Measurements from ENCODE around the gene ANAPC16. TPM values are rescaled to one million over a fixed set of nuclear protein-coding genes. Genes with fewer than 3 reads are reported as not detected.

Gene ANAPC16
- total and polyA plus RNA-seq, 2 donors (not counting 1 experiment from before 2014, with no cell fraction given), result 104 to 132 TPM

GRCh38 chr10:72265508-72265907, 49.7 kb downstream of the ANAPC16 start:
- TF ChIP-seq CTCF (IDR thresholded peaks at IDR 0.05) (no peak), EZH2 (IDR thresholded peaks at IDR 0.05; ENCODE audit: borderline replicate concordance, insufficient read depth, low read depth, low read length, poor library complexity, severe bottlenecking) (no peak)
- Mint-ChIP-seq H3K9me3 (ENCODE audit: insufficient read depth) (no peaks in the 10 kb centered on the region), H3K4me1 (peaks cover 26% of the 10 kb centered on the region), H3K27ac (peak overlapping the region; percentile 46), H3K4me3 (no peak overlapping the region), H3K27me3 (no peaks in the 10 kb centered on the region)
- no peak for DNase-seq
- no peaks in the 10 kb centered on the region for H3K36me3 ChIP-seq (replicated peaks in 1 of 2; ENCODE audit: control extremely low read depth in 1 of 2, control insufficient read depth in 1 of 2, extremely low read depth in 1 of 2, insufficient read depth in 2 of 2, low read length in 1 of 2)
- H3K79me2 ChIP-seq (ENCODE audit: control insufficient read depth, insufficient read depth, low read length), result no peaks in the 10 kb centered on the region
- no peaks in the 10 kb centered on the region for H3K27me3 ChIP-seq (replicated peaks in 1 of 4; ENCODE audit: control extremely low read depth in 1 of 4, control insufficient read depth in 3 of 4, insufficient read depth in 4 of 4, low read length in 3 of 4)
- H4K20me1 ChIP-seq (ENCODE audit: control insufficient read depth, insufficient read depth, low read length, poor library complexity, severe bottlenecking), result no peaks in the 10 kb centered on the region
- ChIA-PET CTCF (interaction anchor here (1.1 to 1.4 kb wide), 3 partner anchors 47 to 72 kb away, joined by 3 to 5 read pairs (median 4); no protein-coding TSS in a partner anchor), POLR2A (interaction anchor here (0.6 to 1.1 kb wide), 5 partner anchors 9 to 330 kb away, joined by 3 to 4 read pairs (median 4); no protein-coding TSS in a partner anchor)
- WGBS (ENCODE audit: insufficient coverage), result 91% methylated on average over 5 of the region's 6 CpGs
- H3K27ac ChIP-seq (ENCODE audit: low read length in 2 of 2), result no peak overlapping the region
- no peak overlapping the region for H3K4me3 ChIP-seq (ENCODE audit: control extremely low read depth in 1 of 5, extremely low read depth in 1 of 5, insufficient read depth in 1 of 5, low read depth in 2 of 5, low read length in 4 of 5)
- H3K4me1 ChIP-seq (ENCODE audit: control insufficient read depth in 2 of 2, insufficient read depth in 2 of 2, low read length in 2 of 2), result peaks cover 14 to 27% of the 10 kb centered on the region in 2 donors
- H3K9me3 ChIP-seq (ENCODE audit: control extremely low read depth in 1 of 3, control insufficient read depth in 2 of 3, insufficient read depth in 1 of 3, low read length in 2 of 3), result no peaks in the 10 kb centered on the region
- no peak overlapping the region for H2AFZ ChIP-seq (ENCODE audit: insufficient read depth, low read depth, low read length, poor library complexity, severe bottlenecking)
- intact Hi-C loops (cut with micrococcal nuclease), result no loop called here
- ATAC-seq (ENCODE audit: low read depth), result no peak
- no peak overlapping the region for H3K9ac ChIP-seq (ENCODE audit: low read length)
- H3K4me2 ChIP-seq (replicated peaks; ENCODE audit: low read depth, low read length, poor library complexity, severe bottlenecking), result no peak overlapping the region

GRCh38 chr10:72265990-72266865, 50.4 kb downstream of the ANAPC16 start:
- Histone ChIP-seq H3K27ac (ENCODE audit: low read length in 2 of 2) (no peak overlapping the region), H3K9me3 (ENCODE audit: control extremely low read depth in 1 of 3, control insufficient read depth in 2 of 3, insufficient read depth in 1 of 3, low read length in 2 of 3) (no peaks in the 10 kb centered on the region), H2AFZ (ENCODE audit: insufficient read depth, low read depth, low read length, poor library complexity, severe bottlenecking) (peak overlapping the region; percentile 18), H3K36me3 (replicated peaks in 1 of 2; ENCODE audit: control extremely low read depth in 1 of 2, control insufficient read depth in 1 of 2, extremely low read depth in 1 of 2, insufficient read depth in 2 of 2, low read length in 1 of 2) (no peaks in the 10 kb centered on the region), H3K9ac (ENCODE audit: low read length) (no peak overlapping the region), H3K4me1 (ENCODE audit: control insufficient read depth in 2 of 2, insufficient read depth in 2 of 2, low read length in 2 of 2) (peaks cover 12 to 20% of the 10 kb centered on the region in 2 donors), H3K27me3 (replicated peaks in 1 of 4; ENCODE audit: control extremely low read depth in 1 of 4, control insufficient read depth in 3 of 4, insufficient read depth in 4 of 4, low read length in 3 of 4) (no peaks in the 10 kb centered on the region), H3K4me2 (replicated peaks; ENCODE audit: low read depth, low read length, poor library complexity, severe bottlenecking) (no peak overlapping the region), H4K20me1 (ENCODE audit: control insufficient read depth, insufficient read depth, low read length, poor library complexity, severe bottlenecking) (no peaks in the 10 kb centered on the region), H3K4me3 (ENCODE audit: control extremely low read depth in 1 of 5, extremely low read depth in 1 of 5, insufficient read depth in 1 of 5, low read depth in 2 of 5, low read length in 4 of 5) (no peak overlapping the region), H3K79me2 (ENCODE audit: control insufficient read depth, insufficient read depth, low read length) (no peaks in the 10 kb centered on the region)
- H3K27ac Mint-ChIP-seq, result peak overlapping the region; percentile 46
- H3K4me1 Mint-ChIP-seq, result peaks cover 21% of the 10 kb centered on the region
- 93% methylated on average over 5 of the region's 11 CpGs for WGBS (ENCODE audit: insufficient coverage)
- POLR2A ChIA-PET, result interaction anchor here (0.6 to 1.1 kb wide), 7 partner anchors 9 to 331 kb away, joined by 3 to 13 read pairs (median 4); no protein-coding TSS in a partner anchor
- CTCF ChIA-PET, result interaction anchor here (0.6 to 1.8 kb wide), 5 partner anchors 47 to 99 kb away, joined by 3 to 5 read pairs (median 4); no protein-coding TSS in a partner anchor
- TF ChIP-seq CTCF (IDR thresholded peaks at IDR 0.05), result no peak
- no peak overlapping the region for H3K4me3 Mint-ChIP-seq
- ATAC-seq (ENCODE audit: low read depth) (no peak), DNase-seq (no peak)
- intact Hi-C loops (cut with micrococcal nuclease), result no loop called here
- no peaks in the 10 kb centered on the region for H3K9me3 Mint-ChIP-seq (ENCODE audit: insufficient read depth)
- no peaks in the 10 kb centered on the region for H3K27me3 Mint-ChIP-seq

All from B cell (primary cell).